GM19372 (cell line): ENCODE results near the gene ASCC1.

ENCODE experiments used
- ATAC-seq: cut with Tn5 transposase; IDR thresholded peaks from one replicate; pipeline ENCODE4 v1.9.1; 2021; ENCODE audit warnings: mild to moderate bottlenecking, low read depth, moderate library complexity; ENCODE audit not compliant: unreplicated experiment

The ASCC1 gene

DNA sequence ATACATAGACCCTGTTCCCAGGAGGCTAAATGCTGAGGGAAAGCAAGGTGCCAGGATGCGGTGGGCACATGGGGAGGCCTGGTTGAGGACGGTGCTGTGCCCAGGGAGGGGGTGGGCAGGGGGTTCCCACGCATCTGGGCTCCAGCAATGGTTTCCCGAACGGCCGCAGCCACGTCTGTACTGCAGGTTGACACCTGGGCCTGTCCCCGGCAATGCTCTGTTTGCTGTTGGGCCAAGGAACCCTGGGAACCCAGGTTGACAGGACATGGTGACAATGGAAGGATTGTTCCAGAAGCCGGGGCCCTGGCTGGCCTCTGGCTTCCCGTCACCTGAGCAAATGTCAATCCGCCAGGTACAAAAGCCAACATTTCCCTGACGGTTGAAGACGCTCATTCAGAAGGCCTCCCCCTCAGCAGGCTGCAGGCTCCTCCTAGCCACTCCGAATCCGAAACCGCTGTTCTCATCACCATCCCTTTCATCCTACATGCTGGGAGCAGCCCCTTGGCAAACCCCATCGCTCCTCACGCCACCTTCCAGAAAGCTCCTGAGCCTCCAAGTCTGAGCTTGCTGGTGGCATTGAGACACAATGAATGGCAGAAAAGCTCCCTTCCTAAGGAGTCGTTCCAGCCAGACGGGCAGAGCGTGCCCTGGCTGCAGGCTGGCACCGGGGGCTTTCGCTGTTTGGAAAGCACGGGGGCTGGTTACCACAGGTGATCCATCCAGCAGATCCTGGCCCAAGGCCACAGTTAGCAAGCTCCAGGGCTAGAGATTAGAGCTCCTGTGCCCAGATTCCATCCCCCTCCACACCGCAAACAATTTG lies 158.9 kb downstream of the ASCC1 start:
- ATAC-seq, result no peak

DNA sequence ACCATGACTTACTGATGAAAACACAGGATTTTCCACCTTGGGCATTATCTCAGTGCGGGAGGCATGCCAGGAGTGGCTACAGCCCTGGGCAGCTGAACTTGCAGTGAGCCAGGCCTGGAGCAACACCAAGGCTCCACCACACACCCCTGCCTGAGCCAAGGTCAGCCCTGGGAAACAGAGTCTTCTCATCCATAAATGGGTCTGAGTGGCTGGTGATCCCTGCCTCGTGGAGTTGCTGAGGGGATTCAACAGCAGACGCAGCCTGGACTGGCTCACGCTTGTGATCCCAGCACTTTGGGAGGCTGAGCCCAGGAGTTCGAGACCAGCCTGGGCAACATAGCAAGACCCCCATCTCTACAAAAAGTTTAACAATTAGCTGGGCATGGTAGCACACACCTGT lies 160.0 kb downstream of the ASCC1 start:
- ATAC-seq, result no peak

DNA sequence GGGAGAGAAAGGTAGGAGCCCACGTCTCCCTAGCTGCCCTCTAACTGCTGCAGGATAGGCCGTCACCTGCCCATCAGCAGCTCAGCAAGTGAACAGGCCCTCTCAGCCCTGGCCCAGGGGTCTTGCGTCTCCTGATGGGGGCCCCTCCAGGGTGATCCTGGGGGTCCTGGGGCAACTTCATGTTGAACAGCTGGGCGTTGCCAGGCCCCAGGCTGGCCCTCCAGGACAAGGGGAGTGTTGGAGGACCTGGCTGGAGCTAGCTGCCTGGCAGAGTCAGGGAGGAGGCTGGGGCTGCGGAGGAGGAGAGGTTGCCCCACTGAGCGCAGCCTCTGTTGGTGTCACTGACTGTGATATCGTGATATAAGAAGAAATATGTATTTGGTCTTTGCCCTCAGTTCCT lies 162.4 kb downstream of the ASCC1 start:
- no peak for ATAC-seq

DNA sequence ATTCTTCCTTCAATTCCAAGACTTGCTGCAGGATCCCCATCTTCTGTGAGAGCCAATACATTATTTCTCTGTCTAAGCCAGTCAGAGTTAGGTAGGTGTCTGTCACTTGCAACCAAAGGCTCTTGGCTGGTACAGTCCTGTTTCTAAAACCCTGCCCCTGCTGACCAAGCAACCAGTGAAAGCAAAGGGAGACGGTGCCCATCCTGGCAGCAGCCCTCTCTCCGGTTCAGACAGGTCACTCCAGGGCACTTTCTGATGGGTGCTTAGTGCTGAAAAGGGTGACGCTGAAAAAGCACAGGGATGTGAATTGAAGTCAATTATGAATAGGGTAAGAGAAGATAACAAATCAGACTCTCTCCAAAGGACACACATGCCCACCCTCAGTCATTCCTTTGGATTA lies 165.2 kb downstream of the ASCC1 start:
- no peak for ATAC-seq

DNA sequence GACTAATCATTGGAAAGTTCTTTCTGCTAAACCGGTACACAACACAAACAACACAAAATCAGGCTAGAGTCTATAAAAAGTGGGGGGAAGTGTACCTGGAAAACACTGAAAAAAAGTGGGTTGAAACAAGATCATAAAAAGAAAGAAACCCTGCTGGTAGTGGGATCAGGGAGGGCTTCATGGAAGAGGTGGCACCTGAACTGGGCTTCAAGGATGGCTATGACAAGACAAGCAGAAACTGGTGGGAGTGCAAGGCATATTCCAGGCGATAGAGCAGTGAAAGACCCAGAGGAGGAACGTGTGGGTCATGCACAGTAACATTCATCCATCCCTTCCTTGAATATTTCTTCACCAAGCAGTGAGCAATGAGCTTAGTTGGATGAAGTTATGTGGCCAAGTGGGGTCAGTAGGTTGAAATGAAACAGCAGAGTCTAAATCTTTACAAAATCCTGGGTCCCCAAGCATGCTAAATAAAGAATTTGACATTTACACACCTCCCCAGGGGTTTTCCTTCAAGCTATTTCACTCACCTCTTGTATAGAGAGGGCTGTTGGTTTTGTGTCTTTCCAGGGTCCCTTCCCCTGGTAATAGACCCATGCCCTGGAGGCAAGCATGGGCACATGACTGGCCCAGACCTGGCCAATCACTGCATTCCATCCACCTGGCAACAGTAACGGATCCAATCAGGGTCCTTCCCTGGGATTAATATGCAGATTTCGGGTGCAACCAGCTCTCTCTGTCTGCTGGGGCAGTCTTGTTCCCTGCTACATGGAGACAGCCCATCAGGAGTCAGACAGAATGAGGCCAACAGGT lies 165.9 kb downstream of the ASCC1 start:
- no peak for ATAC-seq

DNA sequence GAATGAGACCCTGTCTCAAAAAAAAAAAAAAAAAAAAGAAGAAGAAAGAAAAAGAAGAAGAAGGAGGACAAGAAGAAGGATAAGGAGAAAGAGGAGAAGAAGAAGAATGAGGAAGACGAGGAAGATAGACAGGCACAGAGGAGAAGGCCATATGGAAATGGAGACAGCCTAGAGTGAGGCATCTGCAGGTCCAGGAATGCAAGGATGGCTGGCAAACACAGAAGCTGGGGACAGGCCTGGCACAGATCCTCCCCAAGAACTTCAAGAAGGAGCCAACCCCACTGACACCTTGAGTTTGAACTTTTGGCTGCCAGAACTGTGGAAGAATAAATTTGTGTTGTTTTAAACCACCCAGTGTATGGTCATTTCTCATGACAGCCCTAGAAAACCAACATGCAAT lies 166.6 kb downstream of the ASCC1 start:
- ATAC-seq, result no peak

DNA sequence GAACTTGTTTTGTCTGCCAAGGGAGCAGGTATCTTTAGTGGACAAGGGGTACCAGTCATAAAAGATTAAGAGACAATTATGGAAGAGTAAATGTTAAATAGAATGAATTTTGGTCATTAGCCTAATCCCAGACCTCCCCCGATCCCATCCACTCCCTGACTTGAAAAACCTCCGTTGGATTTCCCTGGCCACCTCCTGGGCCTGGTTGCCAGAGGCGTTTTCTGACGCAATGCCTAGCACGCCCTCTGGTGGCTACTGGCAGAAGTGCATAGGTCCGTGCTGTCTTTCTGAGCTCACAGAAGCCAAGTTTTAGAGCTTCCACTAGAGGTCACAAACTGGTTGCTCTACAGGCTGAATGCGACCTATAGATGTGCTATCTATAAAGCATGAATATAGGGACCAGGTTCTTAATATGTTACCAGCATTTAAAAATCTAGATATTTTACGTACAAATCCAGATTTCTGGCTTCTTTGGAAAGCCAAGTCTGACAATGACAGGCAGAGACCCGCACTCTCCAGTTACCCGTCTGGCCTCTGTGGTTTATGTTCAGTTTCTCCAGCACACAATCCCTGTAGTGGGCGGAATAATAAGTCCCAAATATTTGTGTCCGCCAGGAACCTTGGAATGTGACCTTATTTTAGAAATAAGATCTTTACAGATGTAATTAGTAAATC lies 167.5 kb downstream of the ASCC1 start:
- no peak for ATAC-seq
